ENCODE measurements around the gene PPP2R3C.

Gene PPP2R3C

DNA sequence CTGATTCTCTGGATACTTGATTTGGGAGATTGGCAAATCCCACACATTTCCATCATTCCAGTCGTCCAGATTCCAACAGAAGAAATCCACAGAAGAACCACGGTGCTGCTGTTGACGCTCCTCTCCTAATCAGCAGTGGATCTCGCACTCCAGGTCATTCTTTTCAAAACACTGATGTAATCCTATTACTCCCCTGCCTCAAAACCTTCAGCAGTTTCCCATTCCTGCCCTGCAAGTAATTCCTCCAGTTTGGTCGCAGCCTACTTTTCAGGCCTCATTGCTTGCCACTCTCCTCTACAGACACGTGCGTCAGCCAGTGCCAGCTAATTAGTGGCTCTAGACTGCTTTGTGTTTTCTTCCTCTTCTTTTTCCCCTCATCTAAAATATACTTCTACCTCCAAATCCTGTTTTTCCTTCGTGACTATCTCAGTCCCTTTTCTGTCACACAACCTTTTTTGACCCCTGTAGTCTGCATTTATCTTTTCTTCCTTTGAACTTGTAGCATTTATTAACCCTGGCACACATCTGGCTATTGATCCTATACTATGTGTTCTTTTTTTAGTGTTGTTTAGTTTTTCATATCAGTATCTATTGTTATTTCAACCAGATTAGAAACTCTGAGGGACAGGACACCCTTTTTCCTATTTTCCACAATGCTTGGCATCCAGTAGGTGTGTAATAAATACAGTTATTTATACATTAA, 37.3 kb upstream of the PPP2R3C start:
- Histone ChIP-seq H3K27ac (ENCODE audit: low read depth, low read length) (no peak overlapping the region), H3K36me3 (ENCODE audit: control insufficient read depth, low read length) (peaks cover 10% of the 10 kb centered on the region), H3K9me2 (replicated peaks; ENCODE audit: control insufficient read depth, low read length) (no peaks in the 10 kb centered on the region), H3K79me2 (ENCODE audit: control insufficient read depth, low read length) (0 out of 2 replicates have a peak, but pooled peaks cover 7% of the 10 kb centered on the region), H3K4me2 (ENCODE audit: low read length) (no peak overlapping the region), H3F3A (ENCODE audit: control insufficient read depth, insufficient read depth) (no peaks in the 10 kb centered on the region), H3K27me3 (ENCODE audit: control insufficient read depth, low read length) (no peaks in the 10 kb centered on the region), H3K9me3 (ENCODE audit: control insufficient read depth, insufficient read depth, low read length) (no peaks in the 10 kb centered on the region), H4K20me1 (ENCODE audit: control insufficient read depth, insufficient read depth, low read depth, low read length) (no peaks in the 10 kb centered on the region), H3K4me3 (ENCODE audit: low read length) (no peak overlapping the region), H3K4me1 (ENCODE audit: control insufficient read depth, low read length) (peaks cover 9% of the 10 kb centered on the region)
- TF ChIP-seq EZH2phosphoT487 (IDR thresholded peaks at IDR 0.05; ENCODE audit: borderline replicate concordance, low read length) = no peak
- TF ChIP-seq, protein P1, sequence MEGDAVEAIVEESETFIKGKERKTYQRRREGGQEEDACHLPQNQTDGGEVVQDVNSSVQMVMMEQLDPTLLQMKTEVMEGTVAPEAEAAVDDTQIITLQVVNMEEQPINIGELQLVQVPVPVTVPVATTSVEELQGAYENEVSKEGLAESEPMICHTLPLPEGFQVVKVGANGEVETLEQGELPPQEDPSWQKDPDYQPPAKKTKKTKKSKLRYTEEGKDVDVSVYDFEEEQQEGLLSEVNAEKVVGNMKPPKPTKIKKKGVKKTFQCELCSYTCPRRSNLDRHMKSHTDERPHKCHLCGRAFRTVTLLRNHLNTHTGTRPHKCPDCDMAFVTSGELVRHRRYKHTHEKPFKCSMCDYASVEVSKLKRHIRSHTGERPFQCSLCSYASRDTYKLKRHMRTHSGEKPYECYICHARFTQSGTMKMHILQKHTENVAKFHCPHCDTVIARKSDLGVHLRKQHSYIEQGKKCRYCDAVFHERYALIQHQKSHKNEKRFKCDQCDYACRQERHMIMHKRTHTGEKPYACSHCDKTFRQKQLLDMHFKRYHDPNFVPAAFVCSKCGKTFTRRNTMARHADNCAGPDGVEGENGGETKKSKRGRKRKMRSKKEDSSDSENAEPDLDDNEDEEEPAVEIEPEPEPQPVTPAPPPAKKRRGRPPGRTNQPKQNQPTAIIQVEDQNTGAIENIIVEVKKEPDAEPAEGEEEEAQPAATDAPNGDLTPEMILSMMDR (IDR thresholded peaks at IDR 0.05; ENCODE audit: low read depth, low read length, poor library complexity, severe bottlenecking) = no peak

DNA sequence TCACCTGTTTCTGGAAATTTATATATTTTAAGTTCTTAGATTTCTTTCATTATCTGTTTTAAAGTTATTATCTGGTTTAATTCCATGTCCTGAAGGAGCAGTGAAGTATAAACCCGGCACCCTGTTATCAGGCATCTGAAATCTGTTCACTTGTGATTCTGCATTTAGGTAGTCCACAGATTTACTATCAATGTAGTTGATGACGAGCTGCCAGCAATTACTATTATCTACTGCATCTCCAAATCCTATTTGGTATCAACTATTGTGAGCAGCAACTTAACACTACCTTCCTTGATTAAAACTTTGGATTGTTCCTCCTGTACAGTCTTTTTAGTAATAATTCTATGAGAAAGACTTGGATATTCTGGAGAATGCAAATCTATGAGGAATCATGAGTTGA, 36.7 kb upstream of the PPP2R3C start:
- Histone ChIP-seq H4K20me1 (ENCODE audit: control insufficient read depth, insufficient read depth, low read depth, low read length) (no peaks in the 10 kb centered on the region), H3K27me3 (ENCODE audit: control insufficient read depth, low read length) (no peaks in the 10 kb centered on the region), H3K4me3 (ENCODE audit: low read length) (no peak overlapping the region), H3K9me2 (replicated peaks; ENCODE audit: control insufficient read depth, low read length) (no peaks in the 10 kb centered on the region), H3K4me1 (ENCODE audit: control insufficient read depth, low read length) (peaks cover 9% of the 10 kb centered on the region), H3K79me2 (ENCODE audit: control insufficient read depth, low read length) (0 out of 2 replicates have a peak, but pooled peaks cover 7% of the 10 kb centered on the region), H3K27ac (ENCODE audit: low read depth, low read length) (no peak overlapping the region), H3K36me3 (ENCODE audit: control insufficient read depth, low read length) (peaks cover 10% of the 10 kb centered on the region), H3K4me2 (ENCODE audit: low read length) (no peak overlapping the region), H3K9me3 (ENCODE audit: control insufficient read depth, insufficient read depth, low read length) (no peaks in the 10 kb centered on the region), H3F3A (ENCODE audit: control insufficient read depth, insufficient read depth) (0 out of 2 replicates have a peak, but pooled peaks cover 1% of the 10 kb centered on the region)
- no peak for TF ChIP-seq EZH2phosphoT487 (IDR thresholded peaks at IDR 0.05; ENCODE audit: borderline replicate concordance, low read length)
- TF ChIP-seq, protein P1 (IDR thresholded peaks at IDR 0.05; ENCODE audit: low read depth, low read length, poor library complexity, severe bottlenecking) = no peak

DNA sequence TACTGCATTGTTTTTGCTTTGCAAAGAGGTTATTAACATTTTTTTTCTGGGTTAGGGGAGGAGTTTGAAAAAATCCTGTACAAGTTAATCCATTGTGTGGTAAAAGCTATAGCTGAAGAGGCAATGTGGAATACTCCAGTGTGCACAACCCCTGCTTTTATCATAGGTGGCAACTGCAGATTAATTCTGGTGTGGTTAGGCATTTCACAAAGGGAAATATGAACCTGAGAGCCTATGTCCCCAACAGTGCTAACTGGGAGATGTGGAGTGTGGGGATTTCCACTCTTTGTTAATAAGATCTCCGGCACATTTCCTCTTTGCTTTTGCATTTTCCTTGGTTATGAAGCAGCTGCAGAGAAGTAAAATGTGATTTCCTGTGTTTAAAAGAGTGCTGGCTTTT, 34.2 kb upstream of the PPP2R3C start:
- no peak overlapping the region for H3K4me3 ChIP-seq (ENCODE audit: low read length)
- 0 out of 2 replicates have a peak, but pooled peaks cover 3% of the 10 kb centered on the region for H3F3A ChIP-seq (ENCODE audit: control insufficient read depth, insufficient read depth)
- no peaks in the 10 kb centered on the region for H3K9me3 ChIP-seq (ENCODE audit: control insufficient read depth, insufficient read depth, low read length)
- no peaks in the 10 kb centered on the region for H3K9me2 ChIP-seq (replicated peaks; ENCODE audit: control insufficient read depth, low read length)
- peak overlapping the region; percentile 16; the same call in 1 of the 2 replicates for H3K4me2 ChIP-seq (ENCODE audit: low read length)
- no peaks in the 10 kb centered on the region for H3K27me3 ChIP-seq (ENCODE audit: control insufficient read depth, low read length)
- H3K79me2 ChIP-seq (ENCODE audit: control insufficient read depth, low read length) = 0 out of 2 replicates have a peak, but pooled peaks cover 7% of the 10 kb centered on the region
- H3K4me1 ChIP-seq (ENCODE audit: control insufficient read depth, low read length) = peaks cover 9% of the 10 kb centered on the region
- H3K27ac ChIP-seq (ENCODE audit: low read depth, low read length) = no peak overlapping the region
- no peaks in the 10 kb centered on the region for H4K20me1 ChIP-seq (ENCODE audit: control insufficient read depth, insufficient read depth, low read depth, low read length)
- H3K36me3 ChIP-seq (ENCODE audit: control insufficient read depth, low read length) = peaks cover 10% of the 10 kb centered on the region
- no peak for TF ChIP-seq EZH2phosphoT487 (IDR thresholded peaks at IDR 0.05; ENCODE audit: borderline replicate concordance, low read length)
- TF ChIP-seq, protein P1 (IDR thresholded peaks at IDR 0.05; ENCODE audit: low read depth, low read length, poor library complexity, severe bottlenecking) = no peak

Data from DOHH2 (cell line).